ENCODE results near the gene KCNJ12.
"Not testable (repeated sequence)": the region's sequence is repeated elsewhere in the genome, so short reads cannot be mapped to it uniquely, and the experiment has no call there.

The KCNJ12 gene

GRCh38 chr17:21455761-21456160 lies 79.6 kb downstream of the KCNJ12 start:
- no peak for DNase-seq

GRCh38 chr17:21456449-21456848 lies 80.3 kb downstream of the KCNJ12 start:
- not testable (repeated sequence) for DNase-seq

- DNase-seq = peak; percentile 73
Observed at GRCh38 chr17:21457051-21458026, 81.2 kb downstream of the KCNJ12 start.

- DNase-seq = no peak
Observed at GRCh38 chr17:21458054-21458453, 81.9 kb downstream of the KCNJ12 start.

GRCh38 chr17:21459536-21459935 lies 83.4 kb downstream of the KCNJ12 start:
- no peak for DNase-seq

- no peak for DNase-seq
Observed at GRCh38 chr17:21460358-21460757, 84.2 kb downstream of the KCNJ12 start.

GRCh38 chr17:21462237-21462636 lies 86.1 kb downstream of the KCNJ12 start:
- no peak for DNase-seq

GRCh38 chr17:21463204-21463661 lies 87.1 kb downstream of the KCNJ12 start:
- no peak for DNase-seq

GRCh38 chr17:21463779-21464407 lies 87.7 kb downstream of the KCNJ12 start:
- DNase-seq = no peak

- DNase-seq = no peak
Observed at GRCh38 chr17:21464611-21465021, 88.5 kb downstream of the KCNJ12 start.

- DNase-seq = no peak
Observed at GRCh38 chr17:21466550-21466949, 90.4 kb downstream of the KCNJ12 start.

GRCh38 chr17:21467196-21467595 lies 91.0 kb downstream of the KCNJ12 start:
- no peak for DNase-seq

GRCh38 chr17:21467739-21468490 lies 91.8 kb downstream of the KCNJ12 start:
- DNase-seq = no peak
